Activated CD4-positive, alpha-beta T cell treated with anti-CD3 and anti-CD28 coated beads, Interleukin-2, amount 10 ng/mL, durations not matched to agents 24 days and 14 days (primary cell): ENCODE data around the gene LGALS7B. TPM values are rescaled to one million over a fixed set of nuclear protein-coding genes. Genes with fewer than 3 reads are reported as not detected.
"Not testable (repeated sequence)": the region's sequence is repeated elsewhere in the genome, so short reads cannot be mapped to it uniquely, and the experiment has no call there.

ENCODE experiments used
- DNase-seq: peaks from one replicate; pipeline ENCODE4 v3.0.0; 2022
- H3K27ac Mint-ChIP-seq: one replicate; pipeline ENCODE4 v1.8.0; 2022; ENCODE audit warnings: mild to moderate bottlenecking, mixed read lengths
- H3K27me3 Mint-ChIP-seq: one replicate; pipeline ENCODE4 v1.8.0; 2022; ENCODE audit warnings: mixed read lengths
- H3K36me3 Mint-ChIP-seq: one replicate; pipeline ENCODE4 v1.8.0; 2022; ENCODE audit warnings: low read depth, mild to moderate bottlenecking, mixed read lengths
- H3K4me1 Mint-ChIP-seq: one replicate; pipeline ENCODE4 v1.8.0; 2021; ENCODE audit warnings: mixed read lengths
- H3K4me3 Mint-ChIP-seq: one replicate; pipeline ENCODE4 v1.8.0; 2022; ENCODE audit warnings: mild to moderate bottlenecking, moderate library complexity, mixed read lengths
- H3K9me3 Mint-ChIP-seq: one replicate; pipeline ENCODE4 v1.8.0; 2021; ENCODE audit warnings: mixed read lengths
- intact Hi-C: fragments of 100-400 bp; cut with micrococcal nuclease; formaldehyde crosslinking; loops from one replicate; pipeline ENCODE4 v1.15.1; 2023
- total RNA-seq: library from RNA; stranded (reverse); gene quantifications from 2 replicates; pipeline ENCODE4 v1.2.3, GENCODE V29; 2022

The LGALS7B gene
- total RNA-seq, 1 donor from 2014 or later, result not detected

- Mint-ChIP-seq H3K4me3 (no peak overlapping the region), H3K27ac (no peak overlapping the region), H3K27me3 (peaks cover 9% of the 10 kb centered on the region), H3K4me1 (peaks cover 4% of the 10 kb centered on the region), H3K36me3 (no peaks in the 10 kb centered on the region), H3K9me3 (no peaks in the 10 kb centered on the region)
- intact Hi-C loops, result no loop called here
- DNase-seq, result no peak
These were observed 7.2 kb downstream of the LGALS7B start for GRCh38 chr19:38796154-38796553.

DNA sequence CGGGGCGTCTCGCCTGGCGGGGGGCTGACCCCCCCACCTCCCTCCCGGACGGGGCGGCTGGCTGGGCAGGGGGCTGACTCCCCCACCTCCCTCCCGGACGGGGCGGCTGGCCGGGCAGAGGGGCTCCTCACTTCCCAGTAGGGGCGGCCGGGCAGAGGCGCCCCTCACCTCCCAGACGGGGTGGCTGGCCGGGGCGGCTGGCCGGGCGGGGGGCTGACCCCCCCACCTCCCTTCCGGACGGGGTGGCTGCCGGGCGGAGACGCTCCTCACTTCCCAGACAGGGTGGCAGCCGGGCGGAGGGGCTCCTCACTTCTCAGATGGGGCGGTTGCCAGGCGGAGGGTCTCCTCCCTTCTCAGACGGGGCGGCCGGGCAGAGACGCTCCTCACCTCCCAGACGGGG is 8.8 kb downstream of the LGALS7B start:
- intact Hi-C loops, result not testable (repeated sequence)

GRCh38 chr19:38799104-38799503 is 10.1 kb downstream of the LGALS7B start:
- intact Hi-C loops, result no loop called here
- no peaks in the 10 kb centered on the region for H3K4me1 Mint-ChIP-seq

More for the DNA sequence above, 8.8 kb downstream of the LGALS7B start:
- DNase-seq, H3K36me3 Mint-ChIP-seq, H3K27ac Mint-ChIP-seq, H3K4me3 Mint-ChIP-seq, H3K27me3 Mint-ChIP-seq, H3K4me1 Mint-ChIP-seq, H3K9me3 Mint-ChIP-seq: not testable (repeated sequence)

GRCh38 chr19:38800577-38801347 is 11.8 kb downstream of the LGALS7B start:
- Mint-ChIP-seq H3K27me3 (peaks cover 4% of the 10 kb centered on the region), H3K4me1 (peaks cover 5% of the 10 kb centered on the region), H3K9me3 (no peaks in the 10 kb centered on the region), H3K36me3 (no peaks in the 10 kb centered on the region), H3K27ac (no peak overlapping the region), H3K4me3 (no peak overlapping the region)
- intact Hi-C loops, result no loop called here
- no peak for DNase-seq

More at GRCh38 chr19:38799104-38799503, 10.1 kb downstream of the LGALS7B start:
- Mint-ChIP-seq H3K4me3 (no peak overlapping the region), H3K9me3 (no peaks in the 10 kb centered on the region), H3K36me3 (no peaks in the 10 kb centered on the region), H3K27me3 (peaks cover 4% of the 10 kb centered on the region), H3K27ac (no peak overlapping the region)
- no peak for DNase-seq

GRCh38 chr19:38801359-38802095 is 12.5 kb downstream of the LGALS7B start:
- DNase-seq, result no peak
- no peaks in the 10 kb centered on the region for H3K9me3 Mint-ChIP-seq
- peaks cover under 1% of the 10 kb centered on the region for H3K27me3 Mint-ChIP-seq
- H3K36me3 Mint-ChIP-seq, result no peaks in the 10 kb centered on the region
- intact Hi-C loops, result no loop called here
- no peak overlapping the region for H3K4me3 Mint-ChIP-seq
- H3K4me1 Mint-ChIP-seq, result peaks cover 5% of the 10 kb centered on the region
- H3K27ac Mint-ChIP-seq, result no peak overlapping the region

- H3K4me3 Mint-ChIP-seq, result no peak overlapping the region
- intact Hi-C loops, result no loop called here
These were observed 14.5 kb downstream of the LGALS7B start for GRCh38 chr19:38803543-38803942.

DNA sequence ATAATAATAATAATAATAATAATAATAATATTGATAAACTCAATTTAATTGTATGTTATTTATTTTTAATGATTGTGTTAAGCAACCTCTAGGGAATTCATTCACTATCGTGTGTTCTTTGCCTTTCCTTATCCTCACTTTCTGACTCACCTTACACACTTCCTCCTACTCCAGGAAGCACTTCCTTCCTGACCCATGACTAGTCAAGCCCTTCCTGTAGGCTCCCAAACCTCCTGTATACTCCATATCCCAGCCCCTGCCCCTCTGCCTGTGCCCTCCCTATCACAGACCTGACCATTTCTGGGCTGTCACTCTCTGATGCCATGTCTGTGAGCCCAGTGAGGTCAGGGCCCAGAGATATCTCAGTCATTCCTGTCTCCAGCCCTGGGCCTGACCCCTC is 16.2 kb downstream of the LGALS7B start:
- H3K4me3 Mint-ChIP-seq, result no peak overlapping the region
- H3K4me1 Mint-ChIP-seq, result peaks cover 5% of the 10 kb centered on the region
- no peaks in the 10 kb centered on the region for H3K27me3 Mint-ChIP-seq
- peak overlapping the region; percentile 31 for H3K27ac Mint-ChIP-seq
- DNase-seq, result no peak
- intact Hi-C loops, result no loop called here
- no peaks in the 10 kb centered on the region for H3K9me3 Mint-ChIP-seq
- H3K36me3 Mint-ChIP-seq, result no peaks in the 10 kb centered on the region

More at GRCh38 chr19:38803543-38803942, 14.5 kb downstream of the LGALS7B start:
- Mint-ChIP-seq H3K9me3 (no peaks in the 10 kb centered on the region), H3K36me3 (no peaks in the 10 kb centered on the region), H3K4me1 (peaks cover 5% of the 10 kb centered on the region), H3K27ac (no peak overlapping the region), H3K27me3 (no peaks in the 10 kb centered on the region)
- no peak for DNase-seq

- Mint-ChIP-seq H3K9me3 (no peaks in the 10 kb centered on the region), H3K4me3 (no peak overlapping the region), H3K27me3 (no peaks in the 10 kb centered on the region), H3K27ac (no peak overlapping the region), H3K4me1 (peaks cover 5% of the 10 kb centered on the region), H3K36me3 (no peaks in the 10 kb centered on the region)
- intact Hi-C loops, result no loop called here
- DNase-seq, result no peak
These were observed 17.4 kb downstream of the LGALS7B start for GRCh38 chr19:38806371-38806770.

DNA sequence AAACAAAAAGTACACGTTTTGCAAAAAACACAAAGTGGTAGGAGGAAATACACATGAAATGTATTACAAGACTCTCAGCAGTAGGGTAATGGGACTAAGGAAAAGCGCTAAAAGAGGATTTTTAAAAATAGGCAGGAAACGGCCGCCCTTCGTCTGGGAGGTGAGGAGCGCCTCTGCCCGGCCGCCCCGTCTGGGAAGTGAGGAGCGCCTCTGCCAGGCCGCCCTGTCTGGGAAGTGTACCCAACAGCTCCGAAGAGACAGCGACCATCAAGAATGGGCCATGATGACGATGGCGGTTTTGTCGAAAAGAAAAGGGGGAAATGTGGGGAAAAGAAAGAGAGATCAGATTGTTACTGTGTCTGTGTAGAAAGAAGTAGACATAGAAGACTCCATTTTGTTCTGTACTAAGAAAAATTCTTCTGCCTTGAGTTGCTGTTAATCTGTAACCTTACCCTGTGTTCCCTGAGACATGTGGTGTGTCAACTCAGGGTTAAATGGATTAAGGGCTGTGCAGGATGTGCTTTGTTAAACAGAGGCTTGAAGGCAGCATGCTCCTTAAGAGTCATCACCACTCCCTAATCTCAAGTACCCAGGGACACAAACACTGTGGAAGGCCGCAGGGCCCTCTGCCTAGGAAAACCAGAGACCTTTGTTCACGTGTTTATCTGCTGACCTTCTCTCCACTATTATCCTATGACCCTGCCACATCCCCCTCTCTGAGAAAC is 18.5 kb downstream of the LGALS7B start:
- H3K36me3 Mint-ChIP-seq, H3K4me1 Mint-ChIP-seq, H3K27me3 Mint-ChIP-seq, H3K27ac Mint-ChIP-seq, H3K4me3 Mint-ChIP-seq, H3K9me3 Mint-ChIP-seq, intact Hi-C loops, DNase-seq: not testable (repeated sequence)

GRCh38 chr19:38808741-38809140 is 19.7 kb downstream of the LGALS7B start:
- H3K4me1 Mint-ChIP-seq, result peaks cover 5% of the 10 kb centered on the region
- DNase-seq, result no peak
- peaks cover 2% of the 10 kb centered on the region for H3K36me3 Mint-ChIP-seq
- H3K9me3 Mint-ChIP-seq, result no peaks in the 10 kb centered on the region
- no peak overlapping the region for H3K4me3 Mint-ChIP-seq
- no peaks in the 10 kb centered on the region for H3K27me3 Mint-ChIP-seq
- no peak overlapping the region for H3K27ac Mint-ChIP-seq
- intact Hi-C loops, result no loop called here

DNA sequence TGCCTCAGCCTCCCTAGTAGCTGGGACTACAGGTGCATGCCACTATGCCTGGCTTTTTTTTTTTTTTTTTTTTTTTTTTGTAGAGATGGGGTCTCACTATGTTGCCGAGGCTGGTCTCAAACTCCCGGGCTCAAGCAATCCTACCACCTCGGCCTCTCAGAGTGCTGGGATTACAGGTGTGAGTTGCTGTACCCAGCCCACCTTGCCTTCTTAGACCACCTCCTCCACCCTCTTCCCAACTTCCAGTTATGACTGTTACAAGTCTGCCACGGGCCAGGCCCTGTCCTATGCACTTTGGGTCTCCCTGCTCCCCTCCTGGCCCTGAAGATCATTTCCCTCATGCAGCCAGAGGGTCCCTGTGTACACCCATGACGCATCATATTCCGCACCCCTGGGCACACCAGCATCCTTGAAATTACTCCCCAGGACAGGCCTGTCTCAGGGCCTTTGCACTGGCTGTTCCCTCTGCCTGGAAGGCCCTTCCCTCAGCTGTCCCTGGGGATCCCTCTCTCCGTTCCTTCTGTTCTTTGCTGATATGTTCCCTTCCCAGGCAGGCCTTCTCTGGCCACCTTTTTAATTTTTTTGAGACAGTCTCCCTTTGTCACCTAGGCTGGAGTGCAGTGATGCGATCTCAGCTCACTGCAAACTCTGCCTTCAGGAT is 20.7 kb downstream of the LGALS7B start:
- Mint-ChIP-seq H3K27me3 (no peaks in the 10 kb centered on the region), H3K27ac (no peak overlapping the region), H3K9me3 (no peaks in the 10 kb centered on the region), H3K4me3 (no peak overlapping the region), H3K36me3 (peaks cover 2% of the 10 kb centered on the region), H3K4me1 (peaks cover 5% of the 10 kb centered on the region)
- intact Hi-C loops, result no loop called here
- no peak for DNase-seq

DNA sequence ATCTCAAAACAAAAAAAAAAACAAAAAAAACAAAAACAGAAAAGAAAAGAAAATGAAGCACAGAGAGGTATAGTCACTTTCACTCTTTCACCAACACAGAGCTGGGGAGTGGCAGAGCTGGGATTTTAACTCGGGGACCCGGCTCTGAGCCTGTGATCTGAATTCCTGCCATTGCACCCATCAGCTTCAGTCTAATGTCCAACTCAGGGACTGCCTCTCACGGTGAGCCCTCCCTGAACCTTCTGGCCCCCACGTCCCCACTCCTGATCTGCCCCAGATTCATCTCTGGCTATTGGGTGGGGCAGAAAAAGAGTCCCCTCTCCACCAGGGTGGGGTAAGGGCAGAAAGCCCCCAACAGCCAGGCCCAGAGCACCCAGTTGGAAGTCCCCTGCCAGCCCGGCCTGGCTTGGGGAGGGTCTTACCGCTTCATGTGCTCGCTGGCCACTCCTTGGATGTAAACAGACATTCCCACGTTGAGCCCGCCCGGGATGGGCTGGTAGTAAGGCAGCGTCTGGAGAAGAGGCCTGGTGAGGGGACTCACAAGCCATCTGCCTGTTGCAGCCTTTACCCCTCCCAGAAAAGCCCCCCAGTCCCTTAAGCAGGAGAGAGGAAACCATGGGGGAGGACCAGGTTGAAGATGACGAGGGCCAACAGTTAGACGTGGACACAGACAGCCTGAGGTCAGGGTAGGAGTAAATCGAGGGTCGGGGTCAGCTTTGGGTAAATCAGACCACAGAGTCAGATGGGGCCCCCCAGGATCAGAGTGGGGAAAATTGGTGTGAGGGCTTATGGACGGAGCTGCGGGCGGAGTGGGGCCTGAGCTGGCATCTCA is 23.2 kb downstream of the LGALS7B start:
- no peak for DNase-seq
- peaks cover 14% of the 10 kb centered on the region for H3K36me3 Mint-ChIP-seq
- H3K9me3 Mint-ChIP-seq, result no peaks in the 10 kb centered on the region
- no peaks in the 10 kb centered on the region for H3K27me3 Mint-ChIP-seq
- intact Hi-C loops, result no loop called here
- no peaks in the 10 kb centered on the region for H3K4me1 Mint-ChIP-seq
- no peak overlapping the region for H3K4me3 Mint-ChIP-seq
- no peak overlapping the region for H3K27ac Mint-ChIP-seq

DNA sequence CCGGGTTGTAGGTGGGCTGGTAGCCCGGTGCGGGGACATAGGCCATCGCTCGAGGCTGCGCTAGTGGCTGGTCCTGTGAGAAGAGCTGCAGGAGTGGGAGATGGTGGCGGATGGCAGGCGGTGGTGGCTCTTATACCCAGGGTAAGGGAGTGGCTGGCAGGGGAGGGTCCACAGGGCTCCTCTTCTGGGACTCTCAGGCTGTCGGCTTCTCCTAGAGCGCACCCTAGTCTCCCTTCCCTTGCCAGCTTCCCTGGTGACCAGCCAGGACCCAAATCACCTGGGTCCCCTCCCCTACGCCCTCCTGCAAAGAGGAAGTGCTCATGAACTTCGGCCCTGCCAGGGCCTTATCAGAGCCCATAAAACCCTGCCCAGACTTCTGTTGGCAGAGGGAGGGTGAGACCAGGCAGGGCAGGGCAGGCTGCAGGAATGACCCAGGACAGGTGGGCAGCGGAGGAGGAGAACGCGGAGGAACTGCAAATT is 23.9 kb downstream of the LGALS7B start, which contains the start of gene LGALS4:
Gene LGALS4, minus strand, starts transcription at position 105 of the 480 bp plus-strand sequence. Its CDS starts 59 bp downstream, at position 46.
- no peaks in the 10 kb centered on the region for H3K27me3 Mint-ChIP-seq
- H3K27ac Mint-ChIP-seq, result no peak within 1 kb of the TSS
- no peak for DNase-seq
- H3K36me3 Mint-ChIP-seq, result peaks cover 14% of the 10 kb centered on the region
- intact Hi-C loops, result no loop called here
- H3K4me1 Mint-ChIP-seq, result no peaks in the 10 kb centered on the region
- no peaks in the 10 kb centered on the region for H3K9me3 Mint-ChIP-seq
- H3K4me3 Mint-ChIP-seq, result no peak within 1 kb of the TSS
